SK-N-SH (cell line): ENCODE measurements around the gene TRNT1.

Experiments used
- ELF1 ChIP-seq: IDR thresholded peaks from 2 replicates; pipeline ENCODE4 v1.4.0; 2012
- EP300 ChIP-seq, 2 experiments: IDR thresholded peaks; 2 replicates each; pipeline versions ENCODE4 v1.4.0 to v1.6.1; 2012; ENCODE audit warnings: borderline replicate concordance in 1 of 2, low read depth in 1 of 2, low read length in 1 of 2
- EZH2phosphoT487 ChIP-seq: fragments of 200-600 bp; sonication (generic); IDR thresholded peaks from 2 replicates; pipeline ENCODE4 v1.6.1; 2017; ENCODE audit warnings: low read depth, mixed run types, mild to moderate bottlenecking, antibody characterized with exemption, moderate library complexity, borderline replicate concordance
- FOXM1 ChIP-seq: IDR thresholded peaks from 2 replicates; pipeline ENCODE4 v1.4.0; 2012; ENCODE audit warnings: low read depth, mild to moderate bottlenecking
- GABPA ChIP-seq: IDR thresholded peaks from 2 replicates; pipeline ENCODE4 v1.4.0; 2012; ENCODE audit warnings: low read depth, mild to moderate bottlenecking
- MEF2A ChIP-seq: IDR thresholded peaks from 2 replicates; pipeline ENCODE4 v1.4.0; 2012; ENCODE audit warnings: low read depth, borderline replicate concordance
- POLR2AphosphoS5 ChIP-seq: IDR thresholded peaks from 2 replicates; pipeline ENCODE4 v1.6.1; 2012; ENCODE audit warnings: low read depth, low read length
- RFX5 ChIP-seq: IDR thresholded peaks from 2 replicates; pipeline ENCODE4 v1.6.1; 2012; ENCODE audit warnings: mild to moderate bottlenecking, improper control_type of control experiment, low read length
- RXRA ChIP-seq: IDR thresholded peaks from 2 replicates; pipeline ENCODE4 v1.4.0; 2012; ENCODE audit warnings: low read depth, mild to moderate bottlenecking, borderline replicate concordance
- TAF1 ChIP-seq: IDR thresholded peaks from 2 replicates; pipeline ENCODE4 v1.6.1; 2012; ENCODE audit warnings: low read depth, mild to moderate bottlenecking, low read length, moderate library complexity, borderline replicate concordance
- TF ChIP-seq, protein P1 (sequence below): fragments of 200-600 bp; sonication (generic); IDR thresholded peaks from 2 replicates; pipeline ENCODE4 v1.6.1; 2017; ENCODE audit warnings: antibody characterized with exemption, mild to moderate bottlenecking, moderate library complexity
- TF ChIP-seq, protein P2 (sequence below): IDR thresholded peaks from 2 replicates; pipeline ENCODE4 v1.6.1; 2012; ENCODE audit warnings: mild to moderate bottlenecking, low read depth, low read length, moderate library complexity

- TF ChIP-seq, protein P1, sequence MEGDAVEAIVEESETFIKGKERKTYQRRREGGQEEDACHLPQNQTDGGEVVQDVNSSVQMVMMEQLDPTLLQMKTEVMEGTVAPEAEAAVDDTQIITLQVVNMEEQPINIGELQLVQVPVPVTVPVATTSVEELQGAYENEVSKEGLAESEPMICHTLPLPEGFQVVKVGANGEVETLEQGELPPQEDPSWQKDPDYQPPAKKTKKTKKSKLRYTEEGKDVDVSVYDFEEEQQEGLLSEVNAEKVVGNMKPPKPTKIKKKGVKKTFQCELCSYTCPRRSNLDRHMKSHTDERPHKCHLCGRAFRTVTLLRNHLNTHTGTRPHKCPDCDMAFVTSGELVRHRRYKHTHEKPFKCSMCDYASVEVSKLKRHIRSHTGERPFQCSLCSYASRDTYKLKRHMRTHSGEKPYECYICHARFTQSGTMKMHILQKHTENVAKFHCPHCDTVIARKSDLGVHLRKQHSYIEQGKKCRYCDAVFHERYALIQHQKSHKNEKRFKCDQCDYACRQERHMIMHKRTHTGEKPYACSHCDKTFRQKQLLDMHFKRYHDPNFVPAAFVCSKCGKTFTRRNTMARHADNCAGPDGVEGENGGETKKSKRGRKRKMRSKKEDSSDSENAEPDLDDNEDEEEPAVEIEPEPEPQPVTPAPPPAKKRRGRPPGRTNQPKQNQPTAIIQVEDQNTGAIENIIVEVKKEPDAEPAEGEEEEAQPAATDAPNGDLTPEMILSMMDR: no peak
- TF ChIP-seq TAF1 (no peak), POLR2AphosphoS5 (no peak), EP300 (IDR thresholded peaks at IDR 0.05; ENCODE audit: borderline replicate concordance in 1 of 2, low read depth in 1 of 2, low read length in 1 of 2) (no peak), RXRA (no peak), MEF2A (no peak), ELF1 (no peak), GABPA (no peak), FOXM1 (no peak), RFX5 (no peak), EZH2phosphoT487 (no peak)
- TF ChIP-seq, protein P2, sequence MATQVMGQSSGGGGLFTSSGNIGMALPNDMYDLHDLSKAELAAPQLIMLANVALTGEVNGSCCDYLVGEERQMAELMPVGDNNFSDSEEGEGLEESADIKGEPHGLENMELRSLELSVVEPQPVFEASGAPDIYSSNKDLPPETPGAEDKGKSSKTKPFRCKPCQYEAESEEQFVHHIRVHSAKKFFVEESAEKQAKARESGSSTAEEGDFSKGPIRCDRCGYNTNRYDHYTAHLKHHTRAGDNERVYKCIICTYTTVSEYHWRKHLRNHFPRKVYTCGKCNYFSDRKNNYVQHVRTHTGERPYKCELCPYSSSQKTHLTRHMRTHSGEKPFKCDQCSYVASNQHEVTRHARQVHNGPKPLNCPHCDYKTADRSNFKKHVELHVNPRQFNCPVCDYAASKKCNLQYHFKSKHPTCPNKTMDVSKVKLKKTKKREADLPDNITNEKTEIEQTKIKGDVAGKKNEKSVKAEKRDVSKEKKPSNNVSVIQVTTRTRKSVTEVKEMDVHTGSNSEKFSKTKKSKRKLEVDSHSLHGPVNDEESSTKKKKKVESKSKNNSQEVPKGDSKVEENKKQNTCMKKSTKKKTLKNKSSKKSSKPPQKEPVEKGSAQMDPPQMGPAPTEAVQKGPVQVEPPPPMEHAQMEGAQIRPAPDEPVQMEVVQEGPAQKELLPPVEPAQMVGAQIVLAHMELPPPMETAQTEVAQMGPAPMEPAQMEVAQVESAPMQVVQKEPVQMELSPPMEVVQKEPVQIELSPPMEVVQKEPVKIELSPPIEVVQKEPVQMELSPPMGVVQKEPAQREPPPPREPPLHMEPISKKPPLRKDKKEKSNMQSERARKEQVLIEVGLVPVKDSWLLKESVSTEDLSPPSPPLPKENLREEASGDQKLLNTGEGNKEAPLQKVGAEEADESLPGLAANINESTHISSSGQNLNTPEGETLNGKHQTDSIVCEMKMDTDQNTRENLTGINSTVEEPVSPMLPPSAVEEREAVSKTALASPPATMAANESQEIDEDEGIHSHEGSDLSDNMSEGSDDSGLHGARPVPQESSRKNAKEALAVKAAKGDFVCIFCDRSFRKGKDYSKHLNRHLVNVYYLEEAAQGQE: no peak
These were observed 58.1 kb downstream of the TRNT1 start for GRCh38 chr3:3184876-3185275.
